HG03103 (cell line): Measurements from ENCODE around the gene DUSP9.
A peak's percentile ranks its signal among the peaks of the same experiment; 100 is the strongest.

Source experiments
- ATAC-seq: cut with Tn5 transposase; IDR thresholded peaks from one replicate; pipeline ENCODE4 v1.9.1; 2021; ENCODE audit warnings: low read depth; ENCODE audit not compliant: unreplicated experiment

The DUSP9 gene

GRCh38 chrX:153647461-153648357 is 706 bp downstream of the DUSP9 start:
- no peak for ATAC-seq

GRCh38 chrX:153648358-153649177 is 1.6 kb downstream of the DUSP9 start:
- ATAC-seq: no peak

GRCh38 chrX:153649178-153649914 is 2.3 kb downstream of the DUSP9 start:
- no peak for ATAC-seq

GRCh38 chrX:153649915-153650782 is 3.1 kb downstream of the DUSP9 start:
- no peak for ATAC-seq

- no peak for ATAC-seq
These were observed 4.0 kb downstream of the DUSP9 start for GRCh38 chrX:153650959-153651358.

GRCh38 chrX:153651540-153652079 is 4.6 kb downstream of the DUSP9 start:
- ATAC-seq: no peak

GRCh38 chrX:153653556-153653955 is 6.6 kb downstream of the DUSP9 start:
- ATAC-seq: no peak

- ATAC-seq: no peak
These were observed 10.2 kb downstream of the DUSP9 start for GRCh38 chrX:153657161-153657560.

- ATAC-seq: no peak
These were observed 12.3 kb downstream of the DUSP9 start for GRCh38 chrX:153659268-153659667.

- ATAC-seq: no peak
These were observed 15.3 kb downstream of the DUSP9 start for GRCh38 chrX:153662266-153662665.

- no peak for ATAC-seq
These were observed 18.8 kb downstream of the DUSP9 start for GRCh38 chrX:153665726-153666306.

GRCh38 chrX:153667281-153667955 is 20.4 kb downstream of the DUSP9 start:
- no peak for ATAC-seq

GRCh38 chrX:153667956-153668396 is 21.0 kb downstream of the DUSP9 start:
- ATAC-seq: peak; percentile 54

GRCh38 chrX:153668423-153669173 is 21.6 kb downstream of the DUSP9 start:
- ATAC-seq: no peak

- ATAC-seq: no peak
These were observed 22.3 kb downstream of the DUSP9 start for GRCh38 chrX:153669174-153669890.

GRCh38 chrX:153669901-153670731 is 23.1 kb downstream of the DUSP9 start:
- ATAC-seq: no peak
